HTR-8/SVneo (cell line): Measurements from ENCODE around the gene GNLY.

Experiments
- DNase-seq: peaks from one replicate; pipeline ENCODE4 v3.0.0; 2011; ENCODE audit warnings: low spot score, mixed read lengths; ENCODE audit not compliant: insufficient read length
- FAIRE-seq: peaks from 2 replicates; lab custom pipeline; 2011; peaks lifted over from hg19 to GRCh38; lab: Jason Lieb, UNC

Gene GNLY

GRCh38 chr2:85737961-85738360 is 43.8 kb downstream of the GNLY start:
- DNase-seq, result no peak
- no peak for FAIRE-seq

DNA sequence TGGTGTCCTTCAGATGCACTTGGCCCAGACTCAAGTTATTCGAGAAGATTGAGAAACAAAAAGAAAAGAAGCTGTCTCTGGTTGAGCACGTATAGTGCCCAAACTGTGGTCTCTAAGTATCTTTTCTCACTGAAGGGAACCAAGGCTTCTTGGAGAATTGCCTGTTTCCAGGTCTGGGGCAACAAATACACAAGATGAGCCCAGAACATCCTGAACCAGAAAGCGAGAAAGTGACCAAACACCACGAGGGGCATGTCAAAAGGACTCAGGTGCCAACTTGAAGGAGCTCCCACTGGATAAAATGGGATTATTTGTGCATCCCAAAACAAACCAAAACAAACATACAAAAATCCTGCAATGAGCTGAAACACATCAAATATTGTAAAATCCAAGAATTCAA is 46.0 kb downstream of the GNLY start:
- no peak for FAIRE-seq
- no peak for DNase-seq

DNA sequence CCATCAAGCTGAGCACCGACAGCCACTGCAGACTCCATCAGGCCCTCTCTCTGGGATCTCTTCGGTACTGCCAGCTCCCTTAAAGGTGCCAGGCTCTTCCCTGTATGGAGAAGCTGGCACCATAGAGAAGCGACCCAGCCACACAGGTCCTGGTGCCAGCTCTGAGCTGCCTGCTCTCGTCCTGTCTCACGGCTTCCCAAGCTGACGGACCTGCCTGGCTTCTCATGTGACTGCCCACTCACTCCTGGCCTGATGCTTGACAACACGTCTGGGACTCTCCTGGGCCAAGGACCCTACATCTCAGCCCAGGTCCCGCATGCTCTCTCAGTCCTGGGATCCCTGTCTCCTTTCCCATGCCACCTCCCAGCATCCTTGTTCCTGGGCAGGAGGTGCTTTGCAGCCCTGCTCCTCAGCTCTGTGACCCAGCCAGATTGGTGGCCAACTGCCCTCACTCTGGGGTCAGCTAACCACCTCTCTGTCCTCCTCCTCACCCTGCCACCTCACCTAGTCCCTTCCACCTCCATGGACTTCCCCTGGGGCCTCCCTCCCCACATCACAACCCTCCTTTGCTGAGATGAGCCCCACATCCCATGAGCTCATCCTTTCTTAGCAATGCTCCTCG is 47.2 kb downstream of the GNLY start:
- DNase-seq (no peak), FAIRE-seq (peak; percentile 71)

DNA sequence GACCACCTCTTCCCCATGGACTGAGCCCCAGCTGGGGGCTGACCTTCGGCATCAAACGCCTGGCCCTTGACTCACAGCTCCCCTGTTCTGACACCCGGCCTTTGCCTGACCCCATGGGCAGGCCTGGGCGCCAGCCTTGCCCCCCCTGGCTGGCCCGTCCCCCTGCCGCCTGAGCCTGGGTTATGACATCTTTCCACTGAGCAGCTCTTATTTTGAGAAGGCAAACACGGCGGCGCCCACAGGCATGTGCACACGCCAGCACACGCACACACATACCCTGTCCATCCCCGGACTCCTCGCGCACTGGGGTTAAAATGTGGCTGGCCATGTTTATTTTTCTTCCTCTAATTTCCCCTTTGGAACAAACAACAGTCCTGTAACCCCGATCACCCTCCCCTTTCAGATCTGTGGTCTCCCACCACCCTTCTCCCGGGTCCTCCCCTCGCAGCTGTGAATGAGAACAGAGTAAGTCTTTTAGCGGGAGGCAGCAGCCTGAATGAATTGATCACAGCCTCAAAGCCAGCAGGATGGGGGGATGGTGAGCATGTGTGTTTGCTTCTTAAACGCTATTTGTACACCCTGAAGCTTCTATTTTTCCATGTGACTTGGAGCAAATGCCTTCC is 47.8 kb downstream of the GNLY start:
- no peak for FAIRE-seq
- DNase-seq, result peak; percentile 53

- DNase-seq, result no peak
- FAIRE-seq, result no peak
Measured at GRCh38 chr2:85743304-85743978, 49.3 kb downstream of the GNLY start.

- DNase-seq, result no peak
- no peak for FAIRE-seq
Measured at GRCh38 chr2:85744055-85744454, 49.9 kb downstream of the GNLY start.

DNA sequence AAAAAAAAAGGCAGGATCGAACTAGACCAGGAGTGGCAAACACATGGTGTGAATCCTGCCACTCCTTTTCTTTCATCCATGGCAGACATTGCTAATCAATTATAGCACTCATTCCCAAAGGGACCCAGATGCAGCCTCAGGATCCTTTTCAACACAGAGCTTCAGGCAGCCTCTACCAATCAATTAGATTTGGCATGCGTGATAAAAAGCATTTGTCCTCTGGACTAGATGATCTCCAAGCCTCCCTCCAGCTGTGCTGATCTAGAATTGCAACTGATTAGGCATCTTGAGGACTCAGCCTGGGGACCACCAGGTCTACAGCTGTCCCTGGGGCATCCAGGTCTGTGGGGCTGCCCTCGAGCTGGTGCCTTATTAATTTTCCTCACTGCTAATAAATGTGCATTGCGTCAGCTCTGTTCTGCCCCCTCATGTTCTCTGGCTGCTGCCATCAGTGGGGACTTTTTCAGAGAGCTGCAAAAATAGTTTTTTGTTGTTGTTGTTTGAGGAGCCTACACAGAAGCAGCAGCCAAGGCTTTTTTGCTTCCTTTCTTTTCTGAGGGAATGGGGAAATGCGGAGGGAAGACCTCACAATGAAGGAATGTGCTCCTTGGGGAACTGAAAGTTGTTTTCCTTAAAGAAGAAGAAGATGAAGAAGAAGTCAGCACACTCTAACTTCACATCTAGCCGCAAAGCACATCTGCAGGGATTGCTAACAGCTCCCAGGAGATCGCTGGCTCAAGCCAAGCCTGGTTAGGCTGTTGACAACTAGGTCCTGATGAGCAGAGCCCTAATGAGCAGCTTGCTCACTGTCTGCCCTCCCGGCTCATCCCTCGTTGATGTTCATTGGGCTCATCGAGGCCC is 50.8 kb downstream of the GNLY start:
- FAIRE-seq (no peak), DNase-seq (no peak)

DNA sequence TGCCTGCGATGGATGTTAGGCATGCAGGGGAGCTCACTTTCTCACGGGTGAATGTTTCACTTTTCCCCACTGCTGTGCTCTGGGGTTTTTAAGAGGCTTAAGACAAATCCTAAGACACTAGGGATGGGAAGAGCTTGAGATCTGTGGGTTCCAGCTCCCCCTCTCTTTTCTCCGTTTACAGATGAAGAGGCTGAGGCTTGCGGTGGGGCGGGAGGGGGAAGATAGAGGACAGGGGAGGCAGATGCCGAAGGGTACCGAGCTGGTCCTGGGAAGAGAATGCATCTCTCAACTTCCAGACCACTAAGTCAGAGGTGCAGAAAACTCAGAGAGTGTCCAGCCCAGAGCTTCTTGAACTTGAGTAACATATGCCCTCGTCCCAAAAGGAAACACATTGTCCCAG is 51.5 kb downstream of the GNLY start:
- FAIRE-seq (no peak), DNase-seq (no peak)

- FAIRE-seq, result no peak
- DNase-seq, result no peak
Measured at GRCh38 chr2:85746321-85747004, 52.3 kb downstream of the GNLY start.

GRCh38 chr2:85747441-85747840 is 53.3 kb downstream of the GNLY start:
- no peak for FAIRE-seq

DNA sequence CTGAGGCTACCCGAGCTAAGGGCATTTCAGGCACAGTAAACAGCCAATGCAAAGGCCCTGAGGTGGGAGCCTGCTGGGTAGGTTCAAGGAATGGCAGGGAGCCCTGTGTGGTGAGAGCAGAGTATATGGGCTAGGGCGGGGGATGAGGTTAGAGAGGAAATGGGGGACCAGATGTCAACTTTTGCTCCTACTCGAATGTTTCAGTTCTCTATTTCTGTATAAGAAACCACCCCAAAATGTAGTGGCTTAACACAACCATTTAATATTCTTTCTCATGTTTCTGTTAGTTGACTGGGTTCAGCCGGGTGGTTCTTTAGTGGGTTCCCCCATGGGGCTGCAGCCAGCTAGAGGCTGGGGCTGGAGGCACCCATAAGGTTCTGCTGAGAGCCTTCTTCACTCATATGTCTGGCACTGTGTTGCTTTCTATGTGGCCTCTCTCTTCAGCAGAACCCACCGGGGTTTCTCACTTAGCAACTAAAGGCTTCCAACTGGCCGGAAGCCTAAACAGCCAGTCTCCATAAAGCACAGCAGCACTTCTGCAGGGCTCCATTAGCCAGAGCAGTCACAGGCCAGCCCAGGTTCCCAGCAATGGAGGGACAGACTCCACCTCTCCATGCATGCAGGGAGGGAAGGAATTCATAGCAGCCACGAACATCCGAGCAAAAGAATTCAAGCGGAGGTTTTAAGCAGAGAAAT is 54.0 kb downstream of the GNLY start:
- FAIRE-seq, result no peak
- no peak for DNase-seq

More at GRCh38 chr2:85747441-85747840, 53.3 kb downstream of the GNLY start:
- DNase-seq, result no peak
